Hematopoietic multipotent progenitor cell treated with erythropoietin and hydrocortisone succinate and interleukin-3 and kit ligand, for 15 days (in vitro differentiated cells): ENCODE data around the gene PTPN22.
"Not testable (repeated sequence)": the region's sequence is repeated elsewhere in the genome, so short reads cannot be mapped to it uniquely, and the experiment has no call there.

ENCODE experiments used
- DNase-seq: peaks from one replicate; pipeline ENCODE4 v3.0.0-alpha.2; 2015; ENCODE audit warnings: low spot score

The PTPN22 gene

GRCh38 chr1:113852694-113853093 lies 18.8 kb downstream of the PTPN22 start:
- not testable (repeated sequence) for DNase-seq

DNA sequence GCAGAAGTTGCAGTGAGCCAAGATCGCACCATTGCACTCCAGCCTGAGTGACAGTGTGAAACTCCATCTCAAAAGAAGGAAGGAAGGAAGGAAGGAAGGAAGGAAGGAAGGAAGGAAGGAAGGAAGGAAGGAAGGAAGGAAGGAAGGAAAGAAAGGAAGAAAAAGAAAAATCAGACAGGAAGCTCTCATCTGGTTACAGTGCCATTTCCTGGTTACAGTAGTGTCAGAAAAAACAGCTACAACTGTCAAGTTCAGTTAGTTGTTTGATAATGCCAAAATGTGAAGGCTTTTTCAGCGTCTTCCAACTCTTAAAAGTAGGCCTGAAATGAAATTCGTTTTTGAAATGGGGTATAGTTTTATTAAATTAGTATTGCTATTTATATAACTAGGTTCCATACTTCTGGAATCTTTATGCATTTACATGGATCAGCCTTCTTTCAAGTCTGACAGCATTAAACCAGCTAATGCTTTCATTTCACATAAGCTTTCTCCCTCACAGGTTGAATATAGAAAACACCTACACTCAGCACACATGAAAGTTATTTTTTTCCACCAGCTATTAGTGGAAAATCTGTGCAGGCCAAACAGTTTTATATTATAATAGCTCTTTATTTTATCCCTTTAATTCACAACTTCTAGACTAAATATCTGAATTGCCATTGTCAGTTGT lies 21.2 kb downstream of the PTPN22 start:
- DNase-seq: no peak

DNA sequence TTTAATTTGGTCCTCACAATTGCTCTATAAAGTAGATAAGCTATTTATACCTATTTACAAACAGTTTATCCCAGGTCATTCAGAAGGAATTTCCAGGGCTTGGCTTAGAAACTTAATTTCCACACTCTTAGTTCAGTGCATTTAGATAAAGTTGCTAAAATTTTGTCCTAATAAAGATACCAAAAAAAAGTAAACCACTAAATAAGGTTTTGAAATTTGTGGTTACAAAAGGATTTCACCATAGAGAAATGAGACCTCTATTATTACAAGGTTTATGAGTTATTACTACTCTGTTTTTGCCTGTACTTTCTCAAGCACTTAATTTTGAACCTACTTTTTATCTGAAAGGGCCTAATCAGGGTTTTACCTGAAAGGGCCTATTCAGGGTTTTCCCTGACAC lies 22.4 kb downstream of the PTPN22 start:
- DNase-seq: no peak

- DNase-seq: no peak
Measured at GRCh38 chr1:113846391-113847035, 25.0 kb downstream of the PTPN22 start.

- no peak for DNase-seq
Measured at GRCh38 chr1:113836534-113836933, 35.0 kb downstream of the PTPN22 start.

DNA sequence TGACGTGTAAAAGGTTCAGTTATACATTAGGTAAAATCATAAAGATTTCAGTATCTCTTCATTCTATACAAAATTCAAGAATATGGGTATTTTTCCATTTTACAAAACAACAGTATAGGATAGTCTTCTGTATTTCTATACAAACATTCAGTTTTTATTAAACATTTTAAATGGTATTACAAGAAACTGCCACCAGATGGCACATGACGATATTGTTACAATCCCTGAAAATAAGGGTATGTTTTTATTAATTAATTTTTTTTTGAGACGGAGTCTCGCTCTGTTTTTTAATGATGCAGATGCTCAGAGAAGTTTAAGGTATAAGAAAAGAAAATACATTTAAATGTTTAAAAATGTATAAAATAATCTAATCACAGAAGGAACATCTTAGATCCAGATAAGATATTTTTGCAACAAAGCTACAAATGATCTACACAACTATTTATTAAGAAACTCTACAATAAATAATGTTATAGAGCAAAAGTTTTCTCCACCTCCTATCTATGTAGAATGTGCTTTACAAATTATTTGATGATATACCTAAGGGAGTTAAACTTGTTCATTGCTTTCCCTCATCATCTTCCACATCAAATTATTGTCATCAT lies 35.7 kb downstream of the PTPN22 start:
- peak; percentile 79 for DNase-seq

- no peak for DNase-seq
Measured at GRCh38 chr1:113834716-113835115, 36.8 kb downstream of the PTPN22 start.

GRCh38 chr1:113830039-113830438 lies 41.5 kb downstream of the PTPN22 start:
- no peak for DNase-seq

GRCh38 chr1:113821916-113822315 lies 49.6 kb downstream of the PTPN22 start:
- no peak for DNase-seq

GRCh38 chr1:113818578-113818977 lies 52.9 kb downstream of the PTPN22 start:
- no peak for DNase-seq

GRCh38 chr1:113813218-113813617 lies 58.3 kb downstream of the PTPN22 start:
- no peak for DNase-seq

- no peak for DNase-seq
Measured at GRCh38 chr1:113812661-113813135, 58.8 kb downstream of the PTPN22 start.

- DNase-seq: peak; percentile 98
Measured at GRCh38 chr1:113811888-113812660, 59.4 kb downstream of the PTPN22 start, which contains the start of gene RSBN1. Gene RSBN1, minus strand, starts transcription at chr1:113812476. Its CDS starts 64 bp downstream, at chr1:113812412.

DNA sequence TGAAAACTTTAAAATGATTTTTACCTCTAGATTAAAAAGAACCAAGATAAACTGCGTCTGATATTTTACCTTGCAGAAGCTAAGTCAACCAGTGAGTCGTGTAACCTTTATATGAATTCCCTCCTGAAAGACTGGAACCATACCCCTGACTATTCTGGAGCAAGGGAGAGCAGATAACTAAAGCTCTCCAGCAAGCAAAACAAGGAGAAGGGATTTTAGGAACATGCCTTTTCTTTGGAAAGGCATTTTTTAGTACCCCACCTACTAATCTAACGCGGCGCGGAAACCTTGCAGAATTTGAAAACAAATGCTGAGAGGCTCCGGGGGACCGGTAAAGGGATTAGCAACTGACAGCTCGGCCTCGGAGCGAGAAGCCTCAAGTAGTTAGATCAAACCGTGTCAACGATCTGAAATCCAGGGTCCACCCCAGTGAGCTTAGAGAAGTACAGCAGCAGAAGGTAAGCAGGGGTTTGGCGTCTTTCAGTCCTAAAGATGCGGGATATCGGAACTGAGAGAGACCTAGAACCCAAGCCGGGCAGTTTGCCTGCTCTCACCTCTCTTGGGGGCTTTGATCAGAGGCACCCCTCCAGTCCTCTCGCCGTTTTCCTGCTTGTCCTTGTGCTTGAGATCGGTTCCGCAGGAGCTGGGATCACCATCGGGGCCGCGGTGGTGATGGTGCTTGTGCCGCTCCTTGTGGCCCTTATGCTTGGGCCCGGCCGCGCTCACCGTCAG lies 60.2 kb downstream of the PTPN22 start:
- peak; percentile 40 for DNase-seq

GRCh38 chr1:113809670-113810602 lies 61.6 kb downstream of the PTPN22 start:
- no peak for DNase-seq

- no peak for DNase-seq
Measured at GRCh38 chr1:113808450-113809195, 62.9 kb downstream of the PTPN22 start.

GRCh38 chr1:113805639-113806038 lies 65.9 kb downstream of the PTPN22 start:
- DNase-seq: no peak

DNA sequence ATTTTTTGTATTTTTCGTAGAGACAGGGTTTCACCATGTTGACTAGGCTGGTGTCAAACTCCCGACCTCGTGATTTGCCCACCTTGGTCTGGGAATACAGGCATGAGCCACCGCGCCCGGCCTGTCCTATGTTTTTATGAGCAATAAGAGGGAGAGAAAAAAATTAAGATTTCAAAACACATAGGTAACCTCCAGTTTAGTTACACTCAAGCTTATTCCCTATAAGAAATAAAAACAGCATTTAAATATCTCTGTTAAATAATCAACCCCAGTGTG lies 66.3 kb downstream of the PTPN22 start:
- DNase-seq: no peak

- DNase-seq: peak; percentile 80
Measured at GRCh38 chr1:113804421-113805255, 66.9 kb downstream of the PTPN22 start.
